H1 (cell line): ENCODE results near the gene PLPPR1. TPM values are rescaled to one million over a fixed set of nuclear protein-coding genes. Genes with fewer than 3 reads are reported as not detected.

ENCODE experiments used
- CTCF ChIA-PET: fragments of 300-600 bp; sonication (Branson Sonifier 250); formaldehyde crosslinking; loops from one replicate; lab custom pipeline; 2021; ENCODE audit not compliant: partially characterized antibody; lab: Charles Lee
- POLR2A ChIA-PET: fragments of 300-600 bp; sonication (Branson Sonifier 250); formaldehyde crosslinking; loops from one replicate; lab custom pipeline; 2021; ENCODE audit warnings: inconsistent platforms; ENCODE audit not compliant: partially characterized antibody; lab: Charles Lee
- DNase-seq, 2 experiments: peaks; one replicate each; pipeline versions ENCODE4 v3.0.0 to v3.0.0-alpha.2; 2010 to 2022; ENCODE audit warnings: low spot score in 2 of 2, low read depth in 1 of 2, mixed read lengths in 1 of 2
- FAIRE-seq: peaks from 2 replicates; lab custom pipeline; 2011; peaks lifted over from hg19 to GRCh38; lab: Jason Lieb, UNC
- H2AFZ ChIP-seq: 2 replicates; pipeline ENCODE4 v1.8.1; 2012; ENCODE audit warnings: low read length, inconsistent platforms
- H2AK5ac ChIP-seq: 2 replicates; pipeline ENCODE4 v1.6.1; 2013; ENCODE audit warnings: low read depth, low read length
- H2BK120ac ChIP-seq: replicated peaks from 2 replicates; pipeline ENCODE3; 2013; ENCODE audit warnings: low read depth, low read length, inconsistent platforms
- H2BK12ac ChIP-seq: 2 replicates; pipeline ENCODE4 v1.6.1; 2013; ENCODE audit warnings: low read depth, low read length
- H2BK15ac ChIP-seq: 2 replicates; pipeline ENCODE4 v1.6.1; 2013; ENCODE audit warnings: low read length
- H2BK20ac ChIP-seq: 2 replicates; pipeline ENCODE4 v1.6.1; 2013; ENCODE audit warnings: low read length
- H2BK5ac ChIP-seq: 2 replicates; pipeline ENCODE4 v1.6.1; 2013; ENCODE audit warnings: low read depth, low read length
- H3K14ac ChIP-seq: 2 replicates; pipeline ENCODE4 v1.6.1; 2013; ENCODE audit warnings: inconsistent platforms; ENCODE audit not compliant: insufficient read length
- H3K18ac ChIP-seq: 2 replicates; pipeline ENCODE4 v1.6.1; 2013; ENCODE audit warnings: low read length; ENCODE audit errors: extremely low read depth
- H3K23ac ChIP-seq: 2 replicates; pipeline ENCODE4 v1.6.1; 2013; ENCODE audit warnings: inconsistent platforms; ENCODE audit not compliant: insufficient read length
- H3K23me2 ChIP-seq: 2 replicates; pipeline ENCODE4 v1.6.1; 2013; ENCODE audit warnings: low read depth, low read length
- H3K27ac ChIP-seq: 2 replicates; pipeline ENCODE4 v1.6.1; 2011; ENCODE audit warnings: low read depth, low read length, inconsistent platforms
- H3K27me3 ChIP-seq, 4 experiments: replicated peaks in 1 of 4; 1 replicate in 1 of 4; 2 replicates in 3 of 4; pipeline versions ENCODE4 v1.6.1 to v1.8.1; 2011 to 2013; ENCODE audit warnings: low read length in 3 of 4, mild to moderate bottlenecking in 3 of 4, inconsistent platforms in 2 of 4, mixed read lengths in 2 of 4, moderate library complexity in 1 of 4; ENCODE audit not compliant: control insufficient read depth in 3 of 4, insufficient read depth in 3 of 4; ENCODE audit errors: extremely low read depth in 1 of 4
- H3K36me3 ChIP-seq, 4 experiments: 2 replicates each; pipeline versions ENCODE4 v1.6.1 to v1.8.1; 2011 to 2013; ENCODE audit warnings: mild to moderate bottlenecking in 4 of 4, low read length in 3 of 4, moderate library complexity in 2 of 4, control low read depth in 1 of 4, inconsistent platforms in 1 of 4; ENCODE audit not compliant: insufficient read depth in 4 of 4, control insufficient read depth in 2 of 4
- H3K4ac ChIP-seq: replicated peaks from 2 replicates; pipeline ENCODE3; 2013; ENCODE audit warnings: low read length, low read depth, mixed read lengths, inconsistent platforms; ENCODE audit not compliant: insufficient read length
- H3K4me1 ChIP-seq, 4 experiments: replicated peaks in 1 of 4; 1 replicate in 1 of 4; 2 replicates in 3 of 4; pipeline versions ENCODE4 v1.6.1 to v1.8.1; 2011 to 2013; ENCODE audit warnings: low read length in 3 of 4, inconsistent platforms in 2 of 4, mixed read lengths in 1 of 4; ENCODE audit not compliant: insufficient read depth in 4 of 4, control insufficient read depth in 3 of 4
- H3K4me2 ChIP-seq, 2 experiments: 2 replicates each; pipeline versions ENCODE4 v1.6.1 to v1.8.1; 2011 to 2013; ENCODE audit warnings: low read depth in 2 of 2, low read length in 2 of 2, control low read depth in 1 of 2, inconsistent platforms in 1 of 2, mild to moderate bottlenecking in 1 of 2; ENCODE audit not compliant: insufficient read depth in 1 of 2
- H3K4me3 ChIP-seq, 4 experiments: fragments of 200-600, 300-600 bp in 1 of 4; sonication (generic), shearing (Covaris generic), sonication (Bioruptor Twin) in 1 of 4; 2 replicates each; pipeline versions ENCODE4 v1.5.1 to v1.8.1; 2011 to 2016; ENCODE audit warnings: low read length in 4 of 4, low read depth in 3 of 4, control low read depth in 2 of 4, inconsistent platforms in 2 of 4, mild to moderate bottlenecking in 2 of 4, mixed read lengths in 1 of 4, moderate library complexity in 1 of 4; ENCODE audit not compliant: insufficient read depth in 2 of 4; ENCODE audit errors: extremely low read depth in 1 of 4
- H3K56ac ChIP-seq: replicated peaks from 2 replicates; pipeline ENCODE3; 2013; ENCODE audit warnings: low read depth, mild to moderate bottlenecking, mixed read lengths, low read length, inconsistent platforms; ENCODE audit not compliant: insufficient read length
- H3K79me1 ChIP-seq: 2 replicates; pipeline ENCODE4 v1.6.1; 2013; ENCODE audit warnings: low read depth, low read length, control low read depth
- H3K79me2 ChIP-seq, 2 experiments: 2 replicates each; pipeline versions ENCODE4 v1.6.1 to v1.8.1; 2012 to 2013; ENCODE audit warnings: low read length in 2 of 2, mild to moderate bottlenecking in 2 of 2, inconsistent platforms in 1 of 2; ENCODE audit not compliant: insufficient read depth in 2 of 2, control insufficient read depth in 1 of 2
- H3K9ac ChIP-seq, 4 experiments: replicated peaks in 1 of 4; 1 replicate in 1 of 4; 2 replicates in 3 of 4; pipeline versions ENCODE4 v1.6.1 to v1.8.1; 2011 to 2013; ENCODE audit warnings: low read depth in 3 of 4, low read length in 3 of 4, control low read depth in 2 of 4, mild to moderate bottlenecking in 2 of 4, moderate library complexity in 2 of 4, inconsistent platforms in 1 of 4; ENCODE audit errors: extremely low read depth in 1 of 4
- H3K9me3 ChIP-seq, 2 experiments: 2 replicates each; pipeline versions ENCODE4 v1.6.1 to v1.8.1; 2012 to 2013; ENCODE audit warnings: mild to moderate bottlenecking in 2 of 2, moderate library complexity in 2 of 2, control low read depth in 1 of 2, inconsistent platforms in 1 of 2, low read depth in 1 of 2, low read length in 1 of 2, mixed read lengths in 1 of 2; ENCODE audit not compliant: insufficient read depth in 2 of 2
- H4K20me1 ChIP-seq, 2 experiments: replicated peaks in 1 of 2; 2 replicates each; pipeline versions ENCODE3 to v1.8.1; 2011 to 2013; ENCODE audit warnings: inconsistent platforms in 2 of 2, low read length in 2 of 2, mild to moderate bottlenecking in 1 of 2; ENCODE audit not compliant: insufficient read depth in 2 of 2, control insufficient read depth in 1 of 2
- H4K5ac ChIP-seq: 2 replicates; pipeline ENCODE4 v1.6.1; 2013; ENCODE audit warnings: low read length, low read depth, mixed read lengths, inconsistent platforms; ENCODE audit not compliant: insufficient read length
- H4K8ac ChIP-seq: 2 replicates; pipeline ENCODE4 v1.8.0; 2013; ENCODE audit warnings: mild to moderate bottlenecking, moderate library complexity, low read length, inconsistent platforms; ENCODE audit not compliant: insufficient read depth; ENCODE audit errors: extremely low read depth
- H4K91ac ChIP-seq: replicated peaks from 2 replicates; pipeline ENCODE3; 2013; ENCODE audit warnings: low read length, mixed read lengths, inconsistent platforms; ENCODE audit not compliant: insufficient read length
- BCL11A ChIP-seq, 2 experiments: IDR thresholded peaks; one replicate each; pipeline ENCODE4 v1.6.1; 2011; ENCODE audit warnings: low read depth in 2 of 2, low read length in 2 of 2, mild to moderate bottlenecking in 2 of 2
- EGR1 ChIP-seq: IDR thresholded peaks from 2 replicates; pipeline ENCODE4 v1.6.1; 2011; ENCODE audit warnings: low read depth, low read length, borderline replicate concordance
- FOSL1 ChIP-seq: IDR thresholded peaks from 2 replicates; pipeline ENCODE4 v1.6.1; 2011; ENCODE audit warnings: mild to moderate bottlenecking, low read depth, low read length, moderate library complexity; ENCODE audit not compliant: insufficient read depth
- JUN ChIP-seq: IDR thresholded peaks from 2 replicates; pipeline ENCODE4 v1.6.1; 2011; ENCODE audit warnings: low read depth, mild to moderate bottlenecking, improper control_type of control experiment, low read length
- RBBP5 ChIP-seq: IDR thresholded peaks from 2 replicates; pipeline ENCODE4 v1.7.1; 2012; ENCODE audit warnings: low read depth, mild to moderate bottlenecking, inconsistent platforms, low read length, moderate library complexity, borderline replicate concordance
- SIN3A ChIP-seq, 2 experiments: IDR thresholded peaks in 1 of 2; conservative IDR thresholded peaks in 1 of 2; 2 replicates each; pipeline ENCODE4 v1.6.1; 2011 to 2012; ENCODE audit warnings: low read length in 2 of 2, improper control_type of control experiment in 1 of 2, low read depth in 1 of 2, mild to moderate bottlenecking in 1 of 2
- TAF1 ChIP-seq: IDR thresholded peaks from 2 replicates; pipeline ENCODE4 v1.6.1; 2011; ENCODE audit warnings: mild to moderate bottlenecking, low read depth, low read length
- WGBS, 2 experiments: shearing (Covaris generic) in 1 of 2; methylation state at CpG; one replicate each; pipeline versions ENCODE4 v1.1.6 to v1.1.7; 2013 to 2015; ENCODE audit warnings: low lambda C conversion rate in 2 of 2, mixed read lengths in 2 of 2, inconsistent platforms in 1 of 2, low coverage in 1 of 2, missing lambda C conversion rate in 1 of 2; ENCODE audit not compliant: insufficient replicate concordance in 2 of 2, insufficient coverage in 1 of 2, insufficient read length in 1 of 2; ENCODE audit errors: extremely low coverage in 1 of 2, missing lambda C conversion rate in 1 of 2; 5-methylcytosine and 5-hydroxymethylcytosine counted together
- polyA plus RNA-seq, 7 experiments: library from polyadenylated mRNA; depleted of rRNA in 3 of 7; stranded (reverse) in 5 of 7; unstranded in 2 of 7; fragments of >200 nt in 5 of 7; fragments of 200-250 nt in 2 of 7; gene quantifications; 1 replicate in 5 of 7; 2 replicates in 1 of 7; 4 replicates in 1 of 7; pipeline versions ENCODE4 v1.2.1 to v1.2.3, GENCODE V29; 2011 to 2013; ENCODE audit warnings: missing spikeins in 2 of 7, mixed read lengths in 2 of 7
- total RNA-seq: library from RNA; stranded (reverse); fragmentation: NEBNext Ultra II Directional; extraction: Animal tissue kit (Norgen Biotek cat#: 25700); gene quantifications from 2 replicates; pipeline ENCODE4 v1.2.1, GENCODE V29; 2021
- TF ChIP-seq, protein P1 (sequence below): IDR thresholded peaks from 2 replicates; pipeline ENCODE4 v1.6.1; 2011; ENCODE audit warnings: low read depth, mild to moderate bottlenecking, low read length; ENCODE audit not compliant: insufficient read depth

The PLPPR1 gene
- total and polyA plus RNA-seq, 2 of the 8 experiments (the other 6 are each of a cell fraction or from before 2014, with no cell fraction given): 1.4 to 1.8 TPM

DNA sequence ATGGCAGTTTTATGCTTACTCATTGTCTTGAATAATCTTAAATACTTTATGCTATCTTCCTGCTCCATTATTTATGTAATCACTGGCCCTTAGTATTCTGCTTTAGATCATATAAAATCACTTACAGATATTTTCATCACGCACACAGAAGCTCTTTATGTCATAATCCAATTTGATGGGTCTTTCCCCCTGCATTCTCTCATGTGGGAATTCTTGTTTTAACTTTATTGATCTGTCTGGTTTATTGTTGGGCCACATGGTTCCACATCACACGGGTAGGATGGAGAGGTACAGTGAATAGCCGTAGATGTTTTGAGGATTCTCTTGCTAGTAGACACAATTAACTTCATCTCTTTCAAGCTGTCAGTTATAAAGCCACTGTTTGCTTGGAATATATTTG, 27.0 kb downstream of the PLPPR1 start:
- CTCF ChIA-PET: interaction anchor here (1.1 kb wide), 1 partner anchor 11 kb away, joined by 3 read pairs; no protein-coding TSS in a partner anchor
- no peak for FAIRE-seq
- no peak overlapping the region for H3K23ac ChIP-seq

More for the DNA sequence above, 27.0 kb downstream of the PLPPR1 start:
- H3K4me2 ChIP-seq: no peak overlapping the region
- no peak overlapping the region for H2BK15ac ChIP-seq
- no peaks in the 10 kb centered on the region for H4K20me1 ChIP-seq
- no peak overlapping the region for H2AFZ ChIP-seq
- H3K79me1 ChIP-seq: no peaks in the 10 kb centered on the region
- H3K9ac ChIP-seq: no peak overlapping the region
- H3K56ac ChIP-seq: no peak overlapping the region
- no peak overlapping the region for H4K8ac ChIP-seq
- H3K27me3 ChIP-seq: no peaks in the 10 kb centered on the region
- H3K4ac ChIP-seq: no peak overlapping the region
- no peak overlapping the region for H4K91ac ChIP-seq
- H2BK20ac ChIP-seq: no peak overlapping the region
- H2BK5ac ChIP-seq: no peak overlapping the region
- POLR2A ChIA-PET: no interaction called here
- peaks cover 0 to 3% (median 0%) of the 10 kb centered on the region in 4 experiments; a peak in 3 of 7 replicates for H3K4me1 ChIP-seq
- H3K9me3 ChIP-seq: no peaks in the 10 kb centered on the region
- H3K36me3 ChIP-seq: no peaks in the 10 kb centered on the region; a peak in 1 of 8 replicates
- no peak for DNase-seq
- no peaks in the 10 kb centered on the region for H3K23me2 ChIP-seq
- H3K18ac ChIP-seq: no peak overlapping the region
- no peak overlapping the region for H3K4me3 ChIP-seq
- TF ChIP-seq TAF1: no peak
- TF ChIP-seq SIN3A (conservative IDR thresholded peaks at IDR 0.05 in 1 of 2, IDR thresholded peaks at IDR 0.05 in 1 of 2; ENCODE audit: low read depth in 1 of 2, low read length in 2 of 2): no peak
- TF ChIP-seq, protein P1, sequence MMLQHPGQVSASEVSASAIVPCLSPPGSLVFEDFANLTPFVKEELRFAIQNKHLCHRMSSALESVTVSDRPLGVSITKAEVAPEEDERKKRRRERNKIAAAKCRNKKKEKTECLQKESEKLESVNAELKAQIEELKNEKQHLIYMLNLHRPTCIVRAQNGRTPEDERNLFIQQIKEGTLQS: no peak
- no peak for TF ChIP-seq BCL11A (IDR thresholded peaks at IDR 0.05; ENCODE audit: low read depth in 2 of 2, low read length in 2 of 2)
- no peak for TF ChIP-seq EGR1
- no peak for TF ChIP-seq RBBP5
- no peak for TF ChIP-seq FOSL1
- no peak for TF ChIP-seq JUN
- H4K5ac ChIP-seq: no peak overlapping the region
- no peak overlapping the region for H2AK5ac ChIP-seq
- H2BK120ac ChIP-seq: no peak overlapping the region
- H3K27ac ChIP-seq: no peak overlapping the region
- no peak overlapping the region for H3K14ac ChIP-seq
- H3K79me2 ChIP-seq: no peaks in the 10 kb centered on the region
- WGBS, 2 experiments: 82% methylated on average over 3 of the region's 3 CpGs; no CpG with 5 or more reads in 1 of the 2 experiments
- H2BK12ac ChIP-seq: no peak overlapping the region
